22Rv1 (cell line): ENCODE measurements around the gene NRG3.

ENCODE experiments used
- H3K27ac ChIP-seq: fragments of 450-650 bp; 2 replicates; pipeline ENCODE4 v1.5.1; 2017
- CTCF ChIP-seq: fragments of 450-650 bp; IDR thresholded peaks from 2 replicates; pipeline ENCODE4 v1.5.1; 2017; ENCODE audit warnings: mild to moderate bottlenecking
- ZFX ChIP-seq: fragments of 450-650 bp; IDR thresholded peaks from 2 replicates; pipeline ENCODE4 v1.6.1; 2017; ENCODE audit warnings: antibody characterized with exemption, borderline replicate concordance

Gene NRG3

GRCh38 chr10:82762641-82763040 is 887.6 kb downstream of the NRG3 start:
- TF ChIP-seq ZFX (no peak), CTCF (no peak)

GRCh38 chr10:82768040-82768439 is 893.0 kb downstream of the NRG3 start:
- H3K27ac ChIP-seq = no peak overlapping the region

More at GRCh38 chr10:82762641-82763040, 887.6 kb downstream of the NRG3 start:
- no peak overlapping the region for H3K27ac ChIP-seq

GRCh38 chr10:82778908-82779307 is 903.9 kb downstream of the NRG3 start:
- TF ChIP-seq ZFX = no peak
- no peak for TF ChIP-seq CTCF
- H3K27ac ChIP-seq = no peak overlapping the region

More at GRCh38 chr10:82768040-82768439, 893.0 kb downstream of the NRG3 start:
- no peak for TF ChIP-seq CTCF
- TF ChIP-seq ZFX = no peak

GRCh38 chr10:82796510-82796909 is 921.5 kb downstream of the NRG3 start:
- H3K27ac ChIP-seq = no peak overlapping the region
- TF ChIP-seq CTCF (peak; percentile 77), ZFX (no peak)

GRCh38 chr10:82801289-82801688 is 926.3 kb downstream of the NRG3 start:
- TF ChIP-seq CTCF (no peak), ZFX (no peak)
- H3K27ac ChIP-seq = no peak overlapping the region

- TF ChIP-seq CTCF (peak; percentile 80), ZFX (no peak)
- no peak overlapping the region for H3K27ac ChIP-seq
Measured at GRCh38 chr10:82811621-82812020, 936.6 kb downstream of the NRG3 start.

- no peak for TF ChIP-seq CTCF
- H3K27ac ChIP-seq = no peak overlapping the region
Measured at GRCh38 chr10:82813856-82814255, 938.9 kb downstream of the NRG3 start.
